Pulmonary artery endothelial cell (primary cell): Measurements from ENCODE around the gene TBX4. TPM values are rescaled to one million over a fixed set of nuclear protein-coding genes. Genes with fewer than 3 reads are reported as not detected.
"Not testable (repeated sequence)": the region's sequence is repeated elsewhere in the genome, so short reads cannot be mapped to it uniquely, and the experiment has no call there.

ENCODE experiments used
- DNase-seq: peaks from one replicate; pipeline ENCODE4 v3.0.0-alpha.2; 2011; ENCODE audit warnings: low read depth, low spot score
- total RNA-seq: library from RNA; depleted of rRNA; stranded (reverse); fragments of >200 nt; gene quantifications from 2 replicates; pipeline ENCODE4 v1.2.3, GENCODE V29; 2014

TBX4 gene
- total RNA-seq, 1 donor from 2014 or later: not detected

GRCh38 chr17:61427567-61427966, 24.7 kb upstream of the TBX4 start:
- DNase-seq: no peak

- no peak for DNase-seq
Measured at GRCh38 chr17:61429274-61429673, 22.9 kb upstream of the TBX4 start.

DNA sequence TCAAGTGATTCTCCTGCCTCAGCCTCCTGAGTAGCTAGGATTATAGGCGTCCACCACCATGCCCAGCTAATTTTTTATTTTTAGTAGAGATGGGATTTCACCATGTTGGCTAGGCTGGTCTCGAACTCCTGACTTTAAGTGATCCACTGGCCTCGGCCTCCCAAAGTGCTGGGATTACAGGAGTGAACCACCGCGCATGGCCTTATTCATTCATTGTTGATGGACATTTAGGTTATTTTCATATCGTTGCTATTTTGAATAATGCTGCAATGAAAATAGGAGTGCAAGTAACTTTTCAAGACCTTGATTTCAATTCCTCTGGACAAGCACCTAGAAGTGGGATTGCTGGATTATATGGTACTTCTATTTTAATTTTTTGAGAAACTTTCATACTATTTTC, 22.4 kb upstream of the TBX4 start:
- not testable (repeated sequence) for DNase-seq

GRCh38 chr17:61431594-61432311, 20.5 kb upstream of the TBX4 start:
- no peak for DNase-seq

DNA sequence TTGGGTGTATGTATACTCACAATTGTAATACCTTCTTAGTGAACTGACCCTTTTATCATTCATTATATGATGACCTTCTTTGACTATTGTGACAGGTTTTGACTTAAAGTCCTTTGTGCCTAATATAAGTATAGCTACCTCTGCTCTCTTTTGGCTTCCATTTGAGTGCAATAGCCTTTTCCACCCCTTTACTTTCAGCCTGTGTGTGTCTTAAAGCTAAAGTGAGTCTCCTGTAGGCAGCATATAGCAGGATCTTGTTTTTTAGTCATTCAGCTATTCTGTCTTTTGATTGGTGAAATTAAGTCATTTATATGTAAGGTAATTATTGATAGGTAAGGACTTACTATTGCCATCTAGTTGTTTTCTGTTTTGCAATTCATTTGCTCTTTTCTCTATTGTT, 15.9 kb upstream of the TBX4 start:
- DNase-seq: no peak

DNA sequence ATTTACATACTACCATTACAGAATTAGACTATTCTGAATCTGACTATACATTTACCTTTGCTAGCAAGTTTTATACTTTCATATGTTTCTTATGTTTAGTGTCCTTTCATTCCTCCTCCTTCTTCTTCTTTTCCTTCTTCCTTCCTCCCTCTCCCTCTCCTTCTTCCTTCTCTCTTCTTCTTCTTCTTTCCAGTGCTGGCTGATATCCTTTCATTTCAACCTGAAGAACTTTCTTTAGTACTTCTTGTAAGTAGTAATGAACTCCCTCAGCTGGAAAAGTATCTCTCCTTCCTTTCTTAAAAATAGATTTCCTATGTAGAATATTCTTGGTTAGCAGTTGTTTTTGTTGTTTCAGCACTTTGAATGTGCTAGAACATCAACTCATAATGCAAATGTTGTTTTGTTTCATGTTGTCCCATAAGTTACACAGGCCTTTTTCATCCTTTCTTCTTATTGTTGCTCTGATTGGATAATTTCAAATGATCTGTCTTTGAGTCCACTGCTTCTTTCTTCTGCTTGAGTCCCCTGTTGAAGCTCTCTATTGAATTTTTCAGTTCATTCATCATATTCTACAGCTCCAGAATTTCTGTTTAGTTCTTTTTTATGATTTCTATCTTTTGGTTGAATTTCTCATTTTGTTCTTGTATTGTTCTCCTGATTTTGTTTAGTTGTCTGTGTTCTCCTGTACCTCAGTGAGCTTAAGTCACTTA, 15.1 kb upstream of the TBX4 start:
- no peak for DNase-seq

- DNase-seq: no peak
Measured at GRCh38 chr17:61440697-61441096, 11.5 kb upstream of the TBX4 start.

DNA sequence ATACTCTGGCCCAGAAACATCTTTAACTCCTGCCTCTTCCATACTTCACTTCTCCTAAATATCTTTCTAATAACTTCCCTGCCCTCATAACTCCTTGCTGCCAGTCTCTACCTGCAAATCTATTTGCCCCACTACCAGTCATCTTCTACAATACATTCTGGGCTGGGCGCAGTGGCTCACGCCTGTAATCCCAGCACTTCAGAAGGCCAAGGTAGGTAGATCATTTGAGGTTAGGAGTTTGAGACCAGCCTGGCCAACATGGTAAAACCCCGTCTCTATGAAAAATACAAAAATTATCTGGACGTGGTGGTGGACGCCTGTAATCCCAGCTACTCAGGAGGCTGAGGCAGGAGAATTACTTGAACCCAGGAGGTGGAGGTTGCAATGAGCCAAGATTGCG, 10.7 kb upstream of the TBX4 start:
- not testable (repeated sequence) for DNase-seq

DNA sequence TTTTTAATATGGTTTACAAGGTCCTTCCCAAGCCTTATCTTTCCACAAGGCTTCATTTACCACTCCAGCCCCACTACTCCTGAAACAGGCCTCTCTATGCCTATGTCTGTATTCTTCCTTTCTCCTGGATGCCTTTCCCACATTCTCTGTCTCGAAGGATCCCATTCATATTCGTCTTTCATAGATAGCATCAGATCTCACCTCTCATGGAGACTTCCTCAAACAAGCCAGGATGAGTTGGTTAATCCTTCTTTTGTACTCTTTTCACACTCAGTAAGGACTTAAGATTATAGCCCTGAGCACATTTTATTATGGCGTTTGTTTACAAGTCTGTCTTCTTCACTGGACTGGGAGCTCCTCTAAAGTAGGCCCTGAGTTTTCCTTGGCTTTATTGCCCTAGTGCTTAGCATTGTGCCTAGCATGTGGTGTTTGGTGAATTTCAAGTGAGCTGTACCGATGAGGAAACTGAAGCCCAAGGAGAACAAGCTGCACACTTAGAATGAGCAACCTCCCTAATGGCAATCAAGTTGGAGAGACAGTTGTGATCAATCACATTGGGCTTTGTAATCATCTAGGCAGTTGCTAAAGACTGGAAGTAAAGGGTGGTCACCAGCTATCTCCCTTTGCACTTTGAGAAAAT, 10.0 kb upstream of the TBX4 start:
- no peak for DNase-seq

- DNase-seq: no peak
Measured at GRCh38 chr17:61442878-61443474, 9.2 kb upstream of the TBX4 start.

GRCh38 chr17:61443475-61443882, 8.7 kb upstream of the TBX4 start:
- DNase-seq: no peak

- DNase-seq: no peak
Measured at GRCh38 chr17:61444075-61444474, 8.1 kb upstream of the TBX4 start.

DNA sequence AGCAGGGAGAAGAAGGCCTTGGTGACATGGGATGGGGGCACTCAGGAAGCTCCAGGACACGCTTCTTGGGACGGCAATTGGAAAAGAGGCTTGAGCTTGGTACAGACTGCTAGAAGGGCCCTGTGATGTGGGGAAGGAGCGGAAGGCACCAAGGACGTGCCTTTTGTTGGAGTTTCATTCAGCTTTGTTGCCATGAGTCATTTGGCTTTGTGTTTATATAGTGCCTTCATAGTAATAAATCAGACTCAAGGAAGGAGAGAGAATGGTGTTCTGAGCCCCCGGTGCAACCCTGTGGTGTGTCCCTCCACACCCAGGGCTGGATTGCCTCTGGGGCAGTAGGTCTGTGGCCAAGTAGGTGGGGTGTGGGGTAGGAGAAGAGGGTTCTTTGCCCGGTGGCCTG, 7.4 kb upstream of the TBX4 start:
- no peak for DNase-seq

DNA sequence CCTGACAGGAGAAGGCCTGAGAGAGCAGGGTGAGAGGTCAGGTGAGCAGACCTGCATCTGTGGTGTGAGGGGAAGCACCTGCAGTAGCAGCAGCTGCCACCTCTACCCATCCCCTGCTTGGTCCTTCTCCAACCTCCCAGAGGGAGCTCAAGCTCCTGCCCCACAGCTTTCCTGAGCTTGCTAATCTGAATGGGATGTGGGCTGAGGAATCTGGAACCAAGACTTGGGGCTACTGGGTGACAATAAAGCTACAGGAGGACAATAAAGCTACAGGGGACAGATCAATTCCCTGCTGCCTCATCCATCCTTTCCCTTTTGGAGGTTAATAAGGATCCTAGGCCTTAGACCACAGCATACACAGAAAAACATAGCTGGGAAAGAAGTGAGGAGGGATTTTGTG, 4.9 kb upstream of the TBX4 start:
- no peak for DNase-seq

- DNase-seq: no peak
Measured at GRCh38 chr17:61448042-61448441, 4.2 kb upstream of the TBX4 start.

GRCh38 chr17:61449140-61449539, 3.1 kb upstream of the TBX4 start:
- DNase-seq: not testable (repeated sequence)

DNA sequence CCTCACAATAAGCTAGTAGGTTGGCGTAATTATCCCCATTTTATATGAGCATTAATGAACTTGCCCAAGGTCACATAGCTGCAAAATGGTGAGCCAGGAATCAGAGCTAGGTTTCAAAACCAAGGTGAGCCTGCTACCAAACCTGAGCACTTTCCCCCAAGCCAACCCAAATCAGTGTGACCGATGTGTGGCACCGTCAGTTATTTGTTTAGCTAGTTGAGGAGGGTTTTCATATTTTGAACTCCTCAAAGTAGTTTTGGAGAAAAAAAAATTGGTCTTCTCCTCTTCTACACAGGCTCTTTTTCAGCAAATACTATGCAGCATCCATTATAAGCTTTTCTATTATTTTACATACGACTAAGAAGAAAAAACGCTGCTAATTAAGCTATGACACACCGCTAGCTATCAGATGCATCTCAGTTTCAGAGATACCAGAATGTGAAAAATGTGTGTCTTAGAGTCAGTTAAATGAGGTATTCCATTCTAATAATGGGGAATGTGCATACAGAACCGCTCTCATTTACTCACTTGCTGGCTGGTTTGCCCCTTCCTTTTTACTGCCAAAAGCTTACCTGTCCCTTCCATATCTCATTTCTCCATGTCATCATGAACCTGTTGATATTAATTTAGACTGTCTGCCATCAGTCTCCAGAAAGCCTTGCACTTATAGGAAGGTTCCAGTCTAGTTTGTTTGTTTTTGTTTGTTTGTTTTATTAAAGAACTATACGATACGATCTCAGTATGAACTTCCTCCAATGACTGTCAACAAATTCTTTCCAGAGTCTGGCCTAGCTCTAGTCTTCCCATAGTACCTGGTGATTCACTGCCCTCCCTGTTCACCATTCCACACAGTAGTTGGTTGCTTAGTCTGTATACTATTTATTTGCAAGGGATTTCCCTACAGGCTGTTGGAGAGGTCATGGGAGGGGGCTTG, 2.2 kb upstream of the TBX4 start:
- no peak for DNase-seq

GRCh38 chr17:61450641-61451537, 1.3 kb upstream of the TBX4 start:
- no peak for DNase-seq

- DNase-seq: no peak
Measured at GRCh38 chr17:61451538-61452300, 503 bp upstream of the TBX4 start.
